Astrocyte (in vitro differentiated cells and primary cell): ENCODE results near the gene STK32B. TPM values are rescaled to one million over a fixed set of nuclear protein-coding genes. Genes with fewer than 3 reads are reported as not detected.

Source experiments
- DNase-seq: peaks from one replicate; pipeline ENCODE4 v3.0.0-alpha.2; 2010; ENCODE audit warnings: low read depth
- FAIRE-seq: peaks from 2 replicates; lab custom pipeline; 2011; peaks lifted over from hg19 to GRCh38; lab: Jason Lieb, UNC
- H2AFZ ChIP-seq: 2 replicates; pipeline ENCODE4 v1.6.0; 2012; ENCODE audit warnings: low read depth, low read length, inconsistent platforms
- H3K27ac ChIP-seq: 2 replicates; pipeline ENCODE4 v1.5.1; 2011; ENCODE audit warnings: low read depth, low read length, inconsistent platforms
- H3K27me3 ChIP-seq: 2 replicates; pipeline ENCODE4 v1.6.0; 2011; ENCODE audit warnings: low read length, inconsistent platforms; ENCODE audit not compliant: insufficient read depth
- H3K36me3 ChIP-seq: 2 replicates; pipeline ENCODE4 v1.5.1; 2011; ENCODE audit warnings: low read length, inconsistent platforms; ENCODE audit not compliant: insufficient read depth
- H3K4me1 ChIP-seq: 2 replicates; pipeline ENCODE4 v1.5.1; 2011; ENCODE audit warnings: low read length, inconsistent platforms; ENCODE audit not compliant: insufficient read depth
- H3K4me2 ChIP-seq: 2 replicates; pipeline ENCODE4 v1.6.0; 2012; ENCODE audit warnings: low read length, inconsistent platforms
- H3K4me3 ChIP-seq: 2 replicates; pipeline ENCODE4 v1.5.1; 2011; ENCODE audit warnings: low read depth, mild to moderate bottlenecking, low read length, inconsistent platforms; ENCODE audit not compliant: insufficient read depth
- H3K79me2 ChIP-seq: 2 replicates; pipeline ENCODE4 v1.6.0; 2012; ENCODE audit warnings: mild to moderate bottlenecking, low read length, inconsistent platforms; ENCODE audit not compliant: insufficient read depth
- H3K9ac ChIP-seq: 2 replicates; pipeline ENCODE4 v1.6.0; 2012; ENCODE audit warnings: mild to moderate bottlenecking, low read length, inconsistent platforms
- H3K9me3 ChIP-seq: 2 replicates; pipeline ENCODE4 v1.5.1; 2012; ENCODE audit warnings: low read depth, mild to moderate bottlenecking, low read length, inconsistent platforms; ENCODE audit not compliant: insufficient read depth
- H4K20me1 ChIP-seq: 2 replicates; pipeline ENCODE4 v1.6.0; 2012; ENCODE audit warnings: low read length, inconsistent platforms; ENCODE audit not compliant: insufficient read depth
- H3K27ac Mint-ChIP-seq: one replicate; pipeline ENCODE4 v1.8.0; 2021; ENCODE audit warnings: mild to moderate bottlenecking, mixed read lengths; ENCODE audit not compliant: unreplicated experiment
- H3K27me3 Mint-ChIP-seq: one replicate; pipeline ENCODE4 v1.8.0; 2021; ENCODE audit warnings: low read depth, mixed read lengths; ENCODE audit not compliant: unreplicated experiment
- H3K36me3 Mint-ChIP-seq: one replicate; pipeline ENCODE4 v1.8.0; 2021; ENCODE audit warnings: low read depth, mixed read lengths; ENCODE audit not compliant: unreplicated experiment
- H3K4me1 Mint-ChIP-seq: one replicate; pipeline ENCODE4 v1.8.0; 2021; ENCODE audit warnings: low read depth, mixed read lengths; ENCODE audit not compliant: unreplicated experiment
- H3K4me3 Mint-ChIP-seq: one replicate; pipeline ENCODE4 v1.8.0; 2021; ENCODE audit warnings: mild to moderate bottlenecking, moderate library complexity, mixed read lengths; ENCODE audit not compliant: unreplicated experiment
- H3K9me3 Mint-ChIP-seq: one replicate; pipeline ENCODE4 v1.8.0; 2021; ENCODE audit warnings: mild to moderate bottlenecking, mixed read lengths; ENCODE audit not compliant: unreplicated experiment
- EZH2 ChIP-seq: IDR thresholded peaks from 2 replicates; pipeline ENCODE4 v1.6.1; 2012; ENCODE audit warnings: mild to moderate bottlenecking, low read length, inconsistent platforms; ENCODE audit not compliant: insufficient read depth
- total RNA-seq: library from RNA; stranded (reverse); gene quantifications from 2 replicates; pipeline ENCODE4 v1.2.1, GENCODE V29; 2021
- TF ChIP-seq, protein P1 (sequence below): IDR thresholded peaks from 2 replicates; pipeline ENCODE4 v1.5.1; 2011; ENCODE audit warnings: low read depth, mild to moderate bottlenecking, inconsistent platforms, low read length, moderate library complexity; ENCODE audit not compliant: insufficient read depth

The STK32B gene
- total RNA-seq, 1 donor from 2014 or later = 2.9 TPM

DNA sequence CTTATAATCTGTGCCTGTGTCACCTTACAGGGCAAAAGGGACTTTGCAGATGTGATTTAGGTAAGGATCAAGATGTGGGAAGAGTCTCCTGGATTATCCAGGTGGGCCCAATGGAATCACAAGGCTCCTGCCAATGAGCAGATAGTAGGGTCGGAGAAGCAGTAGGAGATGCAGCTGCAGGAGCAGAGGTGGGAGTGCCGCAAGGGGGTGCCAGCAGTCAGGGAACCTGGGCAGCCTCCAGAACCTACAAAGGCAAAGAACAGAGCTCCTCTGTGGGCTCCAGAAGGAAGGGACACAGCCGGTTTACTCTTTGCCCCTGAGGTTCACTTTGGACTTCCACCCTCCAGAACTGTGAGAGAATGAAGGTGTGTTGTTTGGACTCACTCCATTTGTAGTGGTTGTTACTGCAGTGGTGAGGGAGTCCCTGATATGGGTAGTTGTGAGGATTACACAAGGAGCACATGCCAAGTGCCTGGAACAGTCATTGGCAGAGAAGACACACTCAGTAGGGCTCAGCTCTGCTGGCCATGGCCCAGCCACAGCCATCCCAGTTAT is 338.6 kb downstream of the STK32B start:
- Mint-ChIP-seq H3K9me3 (peaks cover 12% of the 10 kb centered on the region), H3K36me3 (peaks cover 5% of the 10 kb centered on the region), H3K27ac (no peak overlapping the region), H3K4me1 (no peaks in the 10 kb centered on the region), H3K27me3 (peaks cover 5% of the 10 kb centered on the region), H3K4me3 (no peak overlapping the region)
- Histone ChIP-seq H2AFZ (no peak overlapping the region), H3K4me2 (no peak overlapping the region), H4K20me1 (no peaks in the 10 kb centered on the region), H3K9ac (no peak overlapping the region), H3K36me3 (no peaks in the 10 kb centered on the region), H3K79me2 (no peaks in the 10 kb centered on the region), H3K4me1 (no peaks in the 10 kb centered on the region), H3K27ac (no peak overlapping the region), H3K27me3 (no peaks in the 10 kb centered on the region), H3K9me3 (no peaks in the 10 kb centered on the region), H3K4me3 (no peak overlapping the region)
- no peak for FAIRE-seq
- TF ChIP-seq EZH2 = no peak
- TF ChIP-seq, protein P1, sequence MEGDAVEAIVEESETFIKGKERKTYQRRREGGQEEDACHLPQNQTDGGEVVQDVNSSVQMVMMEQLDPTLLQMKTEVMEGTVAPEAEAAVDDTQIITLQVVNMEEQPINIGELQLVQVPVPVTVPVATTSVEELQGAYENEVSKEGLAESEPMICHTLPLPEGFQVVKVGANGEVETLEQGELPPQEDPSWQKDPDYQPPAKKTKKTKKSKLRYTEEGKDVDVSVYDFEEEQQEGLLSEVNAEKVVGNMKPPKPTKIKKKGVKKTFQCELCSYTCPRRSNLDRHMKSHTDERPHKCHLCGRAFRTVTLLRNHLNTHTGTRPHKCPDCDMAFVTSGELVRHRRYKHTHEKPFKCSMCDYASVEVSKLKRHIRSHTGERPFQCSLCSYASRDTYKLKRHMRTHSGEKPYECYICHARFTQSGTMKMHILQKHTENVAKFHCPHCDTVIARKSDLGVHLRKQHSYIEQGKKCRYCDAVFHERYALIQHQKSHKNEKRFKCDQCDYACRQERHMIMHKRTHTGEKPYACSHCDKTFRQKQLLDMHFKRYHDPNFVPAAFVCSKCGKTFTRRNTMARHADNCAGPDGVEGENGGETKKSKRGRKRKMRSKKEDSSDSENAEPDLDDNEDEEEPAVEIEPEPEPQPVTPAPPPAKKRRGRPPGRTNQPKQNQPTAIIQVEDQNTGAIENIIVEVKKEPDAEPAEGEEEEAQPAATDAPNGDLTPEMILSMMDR = no peak
- DNase-seq = no peak

GRCh38 chr4:5391492-5391891 is 340.2 kb downstream of the STK32B start:
- H3K27me3 ChIP-seq = no peaks in the 10 kb centered on the region
- Mint-ChIP-seq H3K9me3 (peaks cover 12% of the 10 kb centered on the region), H3K27ac (no peak overlapping the region), H3K4me1 (no peaks in the 10 kb centered on the region), H3K27me3 (peaks cover 7% of the 10 kb centered on the region), H3K36me3 (peaks cover 7% of the 10 kb centered on the region), H3K4me3 (no peak overlapping the region)
- no peak overlapping the region for H3K27ac ChIP-seq
- no peaks in the 10 kb centered on the region for H3K79me2 ChIP-seq
- H3K36me3 ChIP-seq = no peaks in the 10 kb centered on the region
- TF ChIP-seq, protein P1 = no peak
- TF ChIP-seq EZH2 = no peak
- H3K9me3 ChIP-seq = no peaks in the 10 kb centered on the region
- H3K4me3 ChIP-seq = no peak overlapping the region
- DNase-seq = no peak
- no peaks in the 10 kb centered on the region for H4K20me1 ChIP-seq
- no peak overlapping the region for H3K4me2 ChIP-seq
- H3K9ac ChIP-seq = no peak overlapping the region
- H3K4me1 ChIP-seq = no peaks in the 10 kb centered on the region
- no peak for FAIRE-seq
- no peak overlapping the region for H2AFZ ChIP-seq

GRCh38 chr4:5393911-5394513 is 342.7 kb downstream of the STK32B start:
- peaks cover 3% of the 10 kb centered on the region for H3K27me3 Mint-ChIP-seq
- H3K27ac Mint-ChIP-seq = no peak overlapping the region
- peaks cover 4% of the 10 kb centered on the region for H3K36me3 Mint-ChIP-seq
- no peak overlapping the region for H3K4me3 Mint-ChIP-seq
- Histone ChIP-seq H3K9ac (no peak overlapping the region), H2AFZ (no peak overlapping the region), H3K27me3 (no peaks in the 10 kb centered on the region), H4K20me1 (no peaks in the 10 kb centered on the region), H3K4me3 (no peak overlapping the region), H3K4me1 (no peaks in the 10 kb centered on the region), H3K79me2 (no peaks in the 10 kb centered on the region), H3K4me2 (no peak overlapping the region), H3K36me3 (no peaks in the 10 kb centered on the region), H3K9me3 (no peaks in the 10 kb centered on the region), H3K27ac (no peak overlapping the region)
- FAIRE-seq (no peak), DNase-seq (no peak)
- no peak for TF ChIP-seq EZH2
- no peaks in the 10 kb centered on the region for H3K4me1 Mint-ChIP-seq
- H3K9me3 Mint-ChIP-seq = peaks cover 10% of the 10 kb centered on the region
